GM23338 (cell line): ENCODE results near the gene ARL2. TPM values are rescaled to one million over a fixed set of nuclear protein-coding genes. Genes with fewer than 3 reads are reported as not detected.

Experiments used
- ATAC-seq: fragments of 200-7000 bp; cut with Tn5 transposase; 3 replicates; pipeline ENCODE4 v1.9.1; 2020
- DNase-seq: peaks from one replicate; pipeline ENCODE4 v3.0.0-alpha.2; 2015; ENCODE audit warnings: low spot score
- H2AFZ ChIP-seq: fragments of 200-600 bp; sonication (generic); 2 replicates; pipeline ENCODE4 v1.8.0; 2016; ENCODE audit warnings: antibody characterized with exemption, mild to moderate bottlenecking, moderate library complexity
- H3F3A ChIP-seq: fragments of 200-600 bp; sonication (generic); replicated peaks from 2 replicates; pipeline ENCODE4 v1.8.0; 2017; ENCODE audit warnings: antibody characterized with exemption, mixed run types, low read depth
- H3K27ac ChIP-seq: fragments of 200-600 bp; sonication (generic); 2 replicates; pipeline ENCODE4 v1.6.1; 2016; ENCODE audit warnings: low read depth
- H3K27me3 ChIP-seq: fragments of 200-600 bp; sonication (generic); 2 replicates; pipeline ENCODE4 v1.8.0; 2016; ENCODE audit warnings: mild to moderate bottlenecking, mixed run types, moderate library complexity; ENCODE audit not compliant: insufficient read depth
- H3K36me3 ChIP-seq: fragments of 200-600 bp; sonication (generic); 2 replicates; pipeline ENCODE4 v1.8.0; 2016; ENCODE audit warnings: mild to moderate bottlenecking; ENCODE audit not compliant: insufficient read depth
- H3K4me1 ChIP-seq: fragments of 200-600 bp; sonication (generic); 2 replicates; pipeline ENCODE4 v1.8.0; 2016; ENCODE audit warnings: mild to moderate bottlenecking, moderate library complexity; ENCODE audit not compliant: insufficient read depth
- H3K4me2 ChIP-seq: fragments of 200-600 bp; sonication (generic); 2 replicates; pipeline ENCODE4 v1.7.1; 2017; ENCODE audit warnings: mixed run types
- H3K4me3 ChIP-seq: fragments of 200-600 bp; sonication (generic); 2 replicates; pipeline ENCODE4 v1.6.1; 2016; ENCODE audit warnings: mixed run types
- H3K79me2 ChIP-seq: fragments of 200-600 bp; sonication (generic); replicated peaks from 2 replicates; pipeline ENCODE4 v1.8.0; 2017; ENCODE audit warnings: mild to moderate bottlenecking; ENCODE audit not compliant: insufficient read depth
- H3K9me2 ChIP-seq: fragments of 200-600 bp; sonication (generic); 2 replicates; pipeline ENCODE4 v1.8.0; 2017; ENCODE audit not compliant: insufficient read depth
- H4K20me1 ChIP-seq: fragments of 200-600 bp; sonication (generic); replicated peaks from 2 replicates; pipeline ENCODE4 v1.8.0; 2017; ENCODE audit warnings: mild to moderate bottlenecking; ENCODE audit not compliant: insufficient read depth
- H3K27ac Mint-ChIP-seq: 2 replicates; pipeline ENCODE4 v1.8.0; 2020; ENCODE audit warnings: inconsistent platforms, mild to moderate bottlenecking, moderate library complexity, mixed read lengths
- H3K27me3 Mint-ChIP-seq: 3 replicates; pipeline ENCODE4 v1.8.0; 2022; ENCODE audit warnings: low read depth, mild to moderate bottlenecking, moderate library complexity, mixed read lengths, inconsistent platforms; ENCODE audit not compliant: insufficient read depth, poor library complexity
- H3K36me3 Mint-ChIP-seq: 3 replicates; pipeline ENCODE4 v1.8.0; 2021; ENCODE audit warnings: low read depth, mild to moderate bottlenecking, inconsistent platforms, moderate library complexity, mixed read lengths
- H3K4me1 Mint-ChIP-seq: 3 replicates; pipeline ENCODE4 v1.8.0; 2020; ENCODE audit warnings: mild to moderate bottlenecking, inconsistent platforms, mixed read lengths
- H3K4me3 Mint-ChIP-seq: 3 replicates; pipeline ENCODE4 v1.8.0; 2021; ENCODE audit warnings: moderate library complexity, mild to moderate bottlenecking, inconsistent platforms, mixed read lengths
- H3K9me3 Mint-ChIP-seq: 3 replicates; pipeline ENCODE4 v1.8.0; 2020; ENCODE audit warnings: moderate library complexity, mild to moderate bottlenecking, inconsistent platforms, mixed read lengths
- EZH2 ChIP-seq: fragments of 200-600 bp; sonication (generic); IDR thresholded peaks from one replicate; pipeline ENCODE4 v1.8.0; 2017; ENCODE audit warnings: antibody characterized with exemption, mild to moderate bottlenecking, low read depth; ENCODE audit not compliant: unreplicated experiment
- NANOG ChIP-seq: IDR thresholded peaks from 2 replicates; pipeline ENCODE4 v1.6.1; 2016; ENCODE audit warnings: antibody characterized with exemption, borderline replicate concordance
- ZNF462 ChIP-seq: fragments of 250-450 bp; sonication (Bioruptor Pico); IDR thresholded peaks from 2 replicates; pipeline ENCODE4 v1.5.0; 2020; ENCODE audit warnings: mild to moderate bottlenecking, moderate library complexity
- polyA plus RNA-seq: library from polyadenylated mRNA; unstranded; fragments of >200 nt; fragmentation: Nextera tagmentation; extraction: Ambion mirVana; gene quantifications from 2 replicates; pipeline ENCODE4 v1.2.1, GENCODE V29; 2016
- total RNA-seq: library from RNA; depleted of rRNA; stranded (reverse); fragments of >200 nt; shearing (Covaris generic); gene quantifications from 2 replicates; pipeline ENCODE4 v1.2.3, GENCODE V29; 2014
- TF ChIP-seq, protein P1 (sequence below), 2 experiments: fragments of 200-600 bp in 1 of 2; sonication (generic) in 1 of 2; conservative IDR thresholded peaks; 2 replicates each; pipeline versions ENCODE4 v1.5.1 to v1.6.1; 2016 to 2017; ENCODE audit warnings: antibody characterized with exemption in 2 of 2, low read depth in 2 of 2, mild to moderate bottlenecking in 2 of 2, moderate library complexity in 1 of 2

The ARL2 gene
- total and polyA plus RNA-seq, 2 experiments from 2014 or later: 193 to 236 TPM

DNA sequence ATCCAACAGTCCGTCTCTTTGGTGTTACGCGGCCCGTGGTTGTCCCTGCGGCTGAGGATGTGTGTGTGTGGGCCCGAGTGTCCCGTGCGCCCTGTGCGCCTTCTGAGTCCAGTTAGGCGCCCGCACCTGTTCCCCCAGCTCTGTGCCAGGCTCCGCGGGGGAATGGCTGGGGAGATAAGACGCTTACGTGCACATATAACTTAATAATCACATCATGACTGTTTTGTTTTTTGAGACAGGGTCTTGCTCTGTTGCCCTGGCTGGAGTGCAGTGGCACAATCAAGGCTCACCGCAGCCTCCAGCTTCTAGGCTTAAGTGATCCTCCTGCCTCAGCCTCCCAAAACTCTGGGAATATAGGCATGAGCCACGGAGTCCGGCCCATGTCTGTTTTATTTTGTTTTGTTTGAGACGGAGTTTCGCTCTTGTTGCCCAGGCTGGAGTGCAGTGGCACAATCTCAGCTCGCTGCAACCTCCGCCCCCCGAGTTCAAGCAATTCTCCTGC is 817 bp downstream of the ARL2 start:
- H3F3A ChIP-seq: peaks cover 20% of the 10 kb centered on the region; the same call in 1 of the 2 replicates
- H3K4me2 ChIP-seq: peak overlapping the region; percentile 99
- Mint-ChIP-seq H3K27me3 (peaks cover 15% of the 10 kb centered on the region), H3K4me1 (peaks cover 13% of the 10 kb centered on the region; the same call in 2 of the 3 replicates), H3K36me3 (peaks cover 29% of the 10 kb centered on the region), H3K9me3 (no peaks in the 10 kb centered on the region; the same call in 2 of the 3 replicates), H3K27ac (peak overlapping the region; percentile 84; the same call in 1 of the 2 replicates), H3K4me3 (peak overlapping the region; percentile 86)
- H3K4me1 ChIP-seq: no peaks in the 10 kb centered on the region; the same call in 1 of the 2 replicates
- no peaks in the 10 kb centered on the region for H3K36me3 ChIP-seq
- TF ChIP-seq NANOG (no peak), EZH2 (no peak)
- H3K4me3 ChIP-seq: peak overlapping the region; percentile 88
- DNase-seq: no peak
- H3K27me3 ChIP-seq: no peaks in the 10 kb centered on the region
- H3K9me2 ChIP-seq: no peaks in the 10 kb centered on the region
- H3K27ac ChIP-seq: no peak overlapping the region; the same call in 1 of the 2 replicates
- ATAC-seq: peak; percentile 21
- H2AFZ ChIP-seq: peak overlapping the region; percentile 93
- H3K79me2 ChIP-seq: peaks cover 11% of the 10 kb centered on the region; the same call in 1 of the 2 replicates
- 0 out of 2 replicates have a peak, but pooled peaks cover 2% of the 10 kb centered on the region for H4K20me1 ChIP-seq

GRCh38 chr11:65016705-65017104 is 2.7 kb downstream of the ARL2 start:
- H2AFZ ChIP-seq: no peak overlapping the region
- peaks cover 11% of the 10 kb centered on the region; the same call in 1 of the 2 replicates for H3K79me2 ChIP-seq
- Mint-ChIP-seq H3K4me3 (peak overlapping the region; percentile 2; the same call in 1 of the 3 replicates), H3K36me3 (peaks cover 36% of the 10 kb centered on the region), H3K27ac (no peak overlapping the region), H3K4me1 (peaks cover 13% of the 10 kb centered on the region; the same call in 2 of the 3 replicates), H3K9me3 (no peaks in the 10 kb centered on the region; the same call in 2 of the 3 replicates), H3K27me3 (peaks cover 15% of the 10 kb centered on the region)
- H3K27ac ChIP-seq: no peak overlapping the region
- H3K4me1 ChIP-seq: no peaks in the 10 kb centered on the region; the same call in 1 of the 2 replicates
- no peak overlapping the region for H3K4me3 ChIP-seq
- DNase-seq: peak; percentile 40
- H3K9me2 ChIP-seq: no peaks in the 10 kb centered on the region
- ATAC-seq: no peak
- no peak overlapping the region for H3K4me2 ChIP-seq
- no peak for TF ChIP-seq ZNF462 (CRISPR knock-in tag)
- TF ChIP-seq, protein P1, sequence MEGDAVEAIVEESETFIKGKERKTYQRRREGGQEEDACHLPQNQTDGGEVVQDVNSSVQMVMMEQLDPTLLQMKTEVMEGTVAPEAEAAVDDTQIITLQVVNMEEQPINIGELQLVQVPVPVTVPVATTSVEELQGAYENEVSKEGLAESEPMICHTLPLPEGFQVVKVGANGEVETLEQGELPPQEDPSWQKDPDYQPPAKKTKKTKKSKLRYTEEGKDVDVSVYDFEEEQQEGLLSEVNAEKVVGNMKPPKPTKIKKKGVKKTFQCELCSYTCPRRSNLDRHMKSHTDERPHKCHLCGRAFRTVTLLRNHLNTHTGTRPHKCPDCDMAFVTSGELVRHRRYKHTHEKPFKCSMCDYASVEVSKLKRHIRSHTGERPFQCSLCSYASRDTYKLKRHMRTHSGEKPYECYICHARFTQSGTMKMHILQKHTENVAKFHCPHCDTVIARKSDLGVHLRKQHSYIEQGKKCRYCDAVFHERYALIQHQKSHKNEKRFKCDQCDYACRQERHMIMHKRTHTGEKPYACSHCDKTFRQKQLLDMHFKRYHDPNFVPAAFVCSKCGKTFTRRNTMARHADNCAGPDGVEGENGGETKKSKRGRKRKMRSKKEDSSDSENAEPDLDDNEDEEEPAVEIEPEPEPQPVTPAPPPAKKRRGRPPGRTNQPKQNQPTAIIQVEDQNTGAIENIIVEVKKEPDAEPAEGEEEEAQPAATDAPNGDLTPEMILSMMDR (conservative IDR thresholded peaks at IDR 0.05; ENCODE audit: low read depth in 2 of 2): peak in 1 of 2 experiments; percentile 48; a peak in 2 of 4 replicates
- peaks cover 20% of the 10 kb centered on the region; the same call in 1 of the 2 replicates for H3F3A ChIP-seq
- H3K36me3 ChIP-seq: no peaks in the 10 kb centered on the region
- 0 out of 2 replicates have a peak, but pooled peaks cover 2% of the 10 kb centered on the region for H4K20me1 ChIP-seq
- H3K27me3 ChIP-seq: no peaks in the 10 kb centered on the region
